ENCODE results near the gene NSUN7.
A peak's percentile ranks its signal among the peaks of the same experiment; 100 is the strongest.

NSUN7 gene

GRCh38 chr4:40734497-40734896, 15.3 kb upstream of the NSUN7 start:
- DNase-seq (ENCODE audit: low spot score) = no peak

GRCh38 chr4:40736910-40737309, 12.8 kb upstream of the NSUN7 start:
- DNase-seq (ENCODE audit: low spot score) = peak; percentile 47

GRCh38 chr4:40737879-40738278, 11.9 kb upstream of the NSUN7 start:
- DNase-seq (ENCODE audit: low spot score) = no peak

GRCh38 chr4:40739347-40739746, 10.4 kb upstream of the NSUN7 start:
- no peak for DNase-seq (ENCODE audit: low spot score)

GRCh38 chr4:40744218-40744617, 5.5 kb upstream of the NSUN7 start:
- DNase-seq (ENCODE audit: low spot score) = no peak

- DNase-seq (ENCODE audit: low spot score) = no peak
These were observed 4.3 kb upstream of the NSUN7 start for GRCh38 chr4:40745285-40745984.

- DNase-seq (ENCODE audit: low spot score) = no peak
These were observed 2.4 kb upstream of the NSUN7 start for GRCh38 chr4:40747207-40747835.

GRCh38 chr4:40750461-40751258, 905 bp downstream of the NSUN7 start:
- DNase-seq (ENCODE audit: low spot score) = peak; percentile 17

- no peak for DNase-seq (ENCODE audit: low spot score)
These were observed 5.9 kb downstream of the NSUN7 start for GRCh38 chr4:40755616-40756015.

- DNase-seq (ENCODE audit: low spot score) = peak; percentile 26
These were observed 13.5 kb downstream of the NSUN7 start for GRCh38 chr4:40763228-40763716.

- DNase-seq (ENCODE audit: low spot score) = no peak
These were observed 19.5 kb downstream of the NSUN7 start for GRCh38 chr4:40769266-40769665.

- DNase-seq (ENCODE audit: low spot score) = no peak
These were observed 28.3 kb downstream of the NSUN7 start for GRCh38 chr4:40778090-40778489.

GRCh38 chr4:40782876-40783275, 33.1 kb downstream of the NSUN7 start:
- DNase-seq (ENCODE audit: low spot score) = no peak

GRCh38 chr4:40785727-40786126, 36.0 kb downstream of the NSUN7 start:
- no peak for DNase-seq (ENCODE audit: low spot score)

- no peak for DNase-seq (ENCODE audit: low spot score)
These were observed 38.6 kb downstream of the NSUN7 start for GRCh38 chr4:40788331-40788730.

- DNase-seq (ENCODE audit: low spot score) = no peak
These were observed 39.3 kb downstream of the NSUN7 start for GRCh38 chr4:40789031-40789430.

GRCh38 chr4:40789771-40790170, 40.0 kb downstream of the NSUN7 start:
- DNase-seq (ENCODE audit: low spot score) = no peak

GRCh38 chr4:40800064-40800463, 50.3 kb downstream of the NSUN7 start:
- no peak for DNase-seq (ENCODE audit: low spot score)

- DNase-seq (ENCODE audit: low spot score) = no peak
These were observed 54.8 kb downstream of the NSUN7 start for GRCh38 chr4:40804598-40804997.

- DNase-seq (ENCODE audit: low spot score) = no peak
These were observed 59.2 kb downstream of the NSUN7 start for GRCh38 chr4:40808926-40809457.

GRCh38 chr4:40811956-40812355, 62.2 kb downstream of the NSUN7 start:
- no peak for DNase-seq (ENCODE audit: low spot score)

GRCh38 chr4:40812386-40812785, 62.6 kb downstream of the NSUN7 start:
- DNase-seq (ENCODE audit: low spot score) = no peak

- DNase-seq (ENCODE audit: low spot score) = no peak
These were observed 63.1 kb downstream of the NSUN7 start for GRCh38 chr4:40812856-40813255.
